ENCODE results near the gene CEP164. TPM values are rescaled to one million over a fixed set of nuclear protein-coding genes. Genes with fewer than 3 reads are reported as not detected.

The CEP164 gene
- total and polyA plus RNA-seq, 9 of the 15 experiments (the other 6 are each of a cell fraction or from before 2014, with no cell fraction given) = 2.1 to 16.5 (median 10.4) TPM

- TF ChIP-seq REST (IDR thresholded peaks at IDR 0.05; ENCODE audit: borderline replicate concordance) = peak; percentile 66
- no peak for TF ChIP-seq REST (CRISPR knock-in tag; IDR thresholded peaks at IDR 0.05; ENCODE audit: low read depth)
- no peak for TF ChIP-seq BCLAF1 (IDR thresholded peaks at IDR 0.05; ENCODE audit: borderline replicate concordance in 1 of 2, control insufficient read depth in 1 of 2, low read depth in 2 of 2, low read length in 1 of 2)
- peak; percentile 8 to 11; a peak in 1 of 4 replicates for TF ChIP-seq NRF1 (conservative IDR thresholded peaks at IDR 0.05 in 1 of 2, IDR thresholded peaks at IDR 0.05 in 1 of 2)
- no peak for TF ChIP-seq ZNF655 (CRISPR knock-in tag; IDR thresholded peaks at IDR 0.05)
- no peak for TF ChIP-seq STAT5A (IDR thresholded peaks at IDR 0.05; ENCODE audit: borderline replicate concordance, low read length)
- no peak for TF ChIP-seq ZNF134 (CRISPR knock-in tag; conservative IDR thresholded peaks at IDR 0.05)
- TF ChIP-seq FOXP4 (CRISPR knock-in tag; IDR thresholded peaks at IDR 0.05; ENCODE audit: borderline replicate concordance) = no peak
These were observed 115.9 kb downstream of the CEP164 start (continued) for GRCh38 chr11:117443266-117444186.
